Spleen (tissue), 11 donors: ENCODE data around the gene RPS4Y2. TPM values are rescaled to one million over a fixed set of nuclear protein-coding genes. Genes with fewer than 3 reads are reported as not detected.

Experiments used
- DNase-seq: peaks from one replicate; pipeline ENCODE4 v3.0.0-alpha.2; 2020
- H3K27ac ChIP-seq, 8 donors: fragments of 200-600 bp; sonication (generic) in 7 of 8; 1 replicate in 4 of 8; 2 replicates in 4 of 8; pipeline versions ENCODE4 v1.5.0 to v1.8.0; 2016 to 2021; ENCODE audit warnings: inconsistent platforms in 4 of 8, mild to moderate bottlenecking in 4 of 8, moderate library complexity in 1 of 8
- H3K27me3 ChIP-seq, 7 donors: fragments of 200-600 bp; sonication (generic) in 6 of 7; replicated peaks in 1 of 7; 1 replicate in 4 of 7; 2 replicates in 3 of 7; pipeline versions ENCODE4 v1.5.0 to v1.8.0; 2016 to 2021; ENCODE audit warnings: inconsistent platforms in 3 of 7, mild to moderate bottlenecking in 1 of 7
- H3K36me3 ChIP-seq, 6 donors: fragments of 200-600 bp; sonication (generic) in 5 of 6; 1 replicate in 4 of 6; 2 replicates in 2 of 6; pipeline versions ENCODE4 v1.5.0 to v1.8.0; 2016 to 2021; ENCODE audit warnings: inconsistent platforms in 2 of 6
- H3K4me1 ChIP-seq, 6 donors: fragments of 200-600 bp; sonication (generic) in 5 of 6; 1 replicate in 3 of 6; 2 replicates in 3 of 6; pipeline versions ENCODE4 v1.5.0 to v1.8.0; 2016 to 2021; ENCODE audit warnings: inconsistent platforms in 3 of 6
- H3K4me3 ChIP-seq, 8 donors: fragments of 200-600 bp; sonication (generic) in 7 of 8; 1 replicate in 4 of 8; 2 replicates in 4 of 8; pipeline versions ENCODE4 v1.5.0 to v1.8.0; 2016 to 2021; ENCODE audit warnings: inconsistent platforms in 4 of 8, mild to moderate bottlenecking in 4 of 8, moderate library complexity in 2 of 8
- H3K9me3 ChIP-seq, 8 donors: fragments of 200-600 bp; sonication (generic) in 7 of 8; 1 replicate in 4 of 8; 2 replicates in 4 of 8; pipeline versions ENCODE4 v1.5.0 to v1.8.0; 2016 to 2021; ENCODE audit warnings: inconsistent platforms in 4 of 8
- CTCF ChIP-seq, 11 experiments: fragments of 200-600 bp in 7 of 11; fragments of 450-650 bp in 4 of 11; sonication (generic) in 4 of 11; IDR thresholded peaks in 8 of 11; conservative IDR thresholded peaks in 3 of 11; 1 replicate in 7 of 11; 2 replicates in 4 of 11; pipeline versions ENCODE4 v1.4.0 to v1.8.0; 2016 to 2021; ENCODE audit warnings: antibody characterized with exemption in 11 of 11, inconsistent platforms in 4 of 11, mild to moderate bottlenecking in 1 of 11
- POLR2A ChIP-seq, 3 donors: fragments of 450-650 bp; IDR thresholded peaks; one replicate each; pipeline ENCODE4 v1.5.1; 2017; ENCODE audit warnings: antibody characterized with exemption in 3 of 3, mild to moderate bottlenecking in 1 of 3
- POLR2AphosphoS5 ChIP-seq, 3 donors: sonication (generic); formaldehyde crosslinking; IDR thresholded peaks; one replicate each; pipeline ENCODE4 v1.5.1; 2017; ENCODE audit warnings: antibody characterized with exemption in 3 of 3
- WGBS, 5 donors: extraction: QIAGEN DNeasy Blood & Tissue Kit in 3 of 5; methylation state at CpG; one replicate each; pipeline versions ENCODE4 v1.1.5 to v1.1.7; 2013 to 2018; 5-methylcytosine and 5-hydroxymethylcytosine counted together
- intact Hi-C: fragments of 100-400 bp; cut with DNase I; formaldehyde crosslinking; loops from one replicate; pipeline ENCODE4 v1.15.0; 2023; ENCODE audit warnings: low total_unique reads
- polyA plus RNA-seq, 3 donors: library from polyadenylated mRNA; stranded (reverse); fragments of 200-250 nt; gene quantifications; one replicate each; pipeline ENCODE4 v1.2.1, GENCODE V29; 2013
- total RNA-seq, 7 donors: library from RNA; depleted of rRNA in 3 of 7; stranded (reverse); fragments of >200 nt in 3 of 7; fragmentation: NEBNext Ultra II Directional in 4 of 7; extraction: Animal tissue kit (Norgen Biotek cat#: 25700) in 4 of 7; gene quantifications; one replicate each; pipeline versions ENCODE4 v1.1.0 to v1.2.1, GENCODE V29; 2016 to 2021
- donor health status: healthy with polysubstance abuse.
- donor health status: DM: no; HTN: no; CAD: no; lungs with moderate emphysema.
- donor health status: DM: no; HTN: no; CAD: no.
- donor health status: Bipolar disorder and iron deficiency.
- donor health status: healthy.
- donor health status: DM: no; HTN: no; CAD: no.
- donor health status: DM: yes; HTN: yes; CAD: no.

Gene RPS4Y2
- total and polyA plus RNA-seq, 10 donors: 0.16 to 0.85 TPM; not detected in 8

DNA sequence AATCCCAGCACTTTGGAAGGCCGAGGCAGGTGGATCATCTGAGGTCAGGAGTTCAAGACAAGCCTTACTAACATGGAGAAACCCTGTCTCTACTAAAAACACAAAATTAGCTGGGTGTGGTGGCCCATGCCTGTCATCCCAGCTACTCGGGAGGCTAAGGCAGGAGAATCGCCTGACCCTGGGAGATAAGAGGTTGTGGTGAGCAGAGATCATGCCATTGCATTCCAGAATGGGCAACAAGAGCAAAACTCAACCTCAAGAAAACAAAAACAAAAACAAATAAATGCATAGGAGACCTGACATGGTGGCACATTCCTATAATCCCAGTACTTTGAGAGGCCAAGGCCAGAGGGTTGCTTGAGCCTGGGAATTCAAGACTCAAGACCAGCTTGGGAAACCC is 16.1 kb upstream of the RPS4Y2 start:
- no peaks in the 10 kb centered on the region for H3K9me3 ChIP-seq
- WGBS, 5 donors: 81 to 84% (median 82%) methylated on average over 3 of the region's 3 CpGs; no CpG with 5 or more reads in 2 of the 5 donors
- DNase-seq: no peak
- H3K27me3 ChIP-seq: no peaks in the 10 kb centered on the region
- no peaks in the 10 kb centered on the region for H3K36me3 ChIP-seq
- peaks cover 0 to 7% (median 0%) of the 10 kb centered on the region in 6 donors for H3K4me1 ChIP-seq
- no peak overlapping the region for H3K27ac ChIP-seq
- intact Hi-C loops: no loop called here
- TF ChIP-seq POLR2AphosphoS5 (IDR thresholded peaks at IDR 0.05): no peak
- H3K4me3 ChIP-seq: no peak overlapping the region

DNA sequence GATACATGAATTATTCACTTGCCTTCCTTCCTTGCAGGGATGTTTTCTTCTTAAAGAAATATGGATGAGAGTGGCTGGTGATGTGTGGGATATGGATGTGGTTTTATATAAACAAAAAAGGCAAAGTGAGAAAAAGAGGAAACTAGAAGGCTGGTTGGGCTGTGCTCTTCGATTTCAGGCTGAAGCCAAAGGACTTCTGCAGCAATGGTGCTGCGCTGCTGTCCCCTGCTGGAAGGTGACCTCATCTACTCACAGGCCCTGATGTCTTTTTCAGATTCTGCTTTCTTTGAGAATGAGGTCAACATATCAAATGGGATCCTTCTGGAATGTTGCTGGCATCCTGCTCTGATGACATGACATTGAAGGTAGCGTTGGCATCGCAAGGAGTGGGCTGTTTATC is 15.3 kb upstream of the RPS4Y2 start:
- Histone ChIP-seq H3K4me1 (peaks cover 0 to 7% (median 0%) of the 10 kb centered on the region in 6 donors), H3K9me3 (no peaks in the 10 kb centered on the region), H3K36me3 (no peaks in the 10 kb centered on the region), H3K4me3 (no peak overlapping the region), H3K27me3 (no peaks in the 10 kb centered on the region), H3K27ac (no peak overlapping the region)
- WGBS, 5 donors: 44 to 61% (median 49%) methylated on average over 3 to 4 of the region's 4 CpGs; no CpG with 5 or more reads in 2 of the 5 donors
- no peak for DNase-seq
- TF ChIP-seq CTCF (IDR thresholded peaks at IDR 0.05 in 8 of 11, conservative IDR thresholded peaks at IDR 0.05 in 3 of 11): peak in 5 of 11 experiments; percentile 22 to 53 (median 46)
- no peak for TF ChIP-seq POLR2A (IDR thresholded peaks at IDR 0.05)
- intact Hi-C loops: no loop called here

DNA sequence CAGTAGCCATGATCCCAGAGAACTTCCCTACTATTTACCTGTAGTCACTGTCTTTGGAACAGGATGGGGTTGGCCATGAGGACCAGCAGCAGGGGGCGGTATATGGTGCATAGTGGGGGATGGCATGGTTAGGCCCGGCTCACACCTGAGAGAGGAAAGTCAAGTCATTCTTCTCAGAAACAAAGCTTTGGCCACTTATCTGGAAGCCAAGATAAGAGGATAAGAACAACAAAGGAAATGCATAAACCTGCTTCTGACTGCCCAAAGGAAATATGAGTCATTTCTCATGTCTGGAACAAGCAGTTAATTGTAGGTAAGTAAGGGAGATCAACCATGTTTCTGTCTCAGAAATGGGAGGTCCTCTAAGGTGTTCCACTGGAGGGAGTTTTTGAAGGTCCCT is 10.8 kb upstream of the RPS4Y2 start:
- TF ChIP-seq POLR2A (IDR thresholded peaks at IDR 0.05): no peak
- DNase-seq: no peak
- Histone ChIP-seq H3K36me3 (no peaks in the 10 kb centered on the region), H3K27me3 (no peaks in the 10 kb centered on the region), H3K27ac (no peak overlapping the region), H3K4me1 (peaks cover 0 to 12% (median 0%) of the 10 kb centered on the region in 6 donors), H3K9me3 (no peaks in the 10 kb centered on the region), H3K4me3 (no peak overlapping the region)
- 38 to 44% methylated on average over 2 of the region's 2 CpGs; no CpG with 5 or more reads in 3 of the 5 donors for WGBS, 5 donors
- intact Hi-C loops: no loop called here

DNA sequence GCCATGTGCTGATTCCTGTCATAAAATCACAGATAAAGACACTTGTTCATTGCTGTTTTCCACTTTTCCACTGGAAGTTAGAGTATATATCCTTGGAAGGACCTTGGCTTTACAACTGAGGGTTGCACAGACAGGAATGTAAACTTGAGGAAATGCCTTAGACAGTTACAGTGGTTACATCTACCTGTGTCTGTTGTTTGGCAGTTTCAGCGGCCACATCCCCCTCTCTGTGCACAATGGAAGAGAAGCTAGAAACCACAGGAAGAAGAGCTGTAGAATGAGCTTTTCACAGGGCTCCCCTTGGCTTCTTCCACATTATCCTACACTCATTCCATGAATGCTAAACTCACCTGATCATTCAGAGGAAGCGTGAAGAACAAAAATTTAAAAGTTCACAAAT is 9.0 kb upstream of the RPS4Y2 start:
- Histone ChIP-seq H3K36me3 (no peaks in the 10 kb centered on the region), H3K4me3 (no peak overlapping the region), H3K27ac (no peak overlapping the region), H3K27me3 (no peaks in the 10 kb centered on the region), H3K9me3 (no peaks in the 10 kb centered on the region), H3K4me1 (peaks cover 0 to 12% (median 0%) of the 10 kb centered on the region in 6 donors)
- no peak for DNase-seq
- TF ChIP-seq POLR2AphosphoS5 (IDR thresholded peaks at IDR 0.05) (no peak), CTCF (IDR thresholded peaks at IDR 0.05 in 8 of 11, conservative IDR thresholded peaks at IDR 0.05 in 3 of 11) (no peak), POLR2A (IDR thresholded peaks at IDR 0.05) (no peak)
- intact Hi-C loops: no loop called here
- WGBS, 5 donors: 53 to 67% (median 58%) methylated on average over 2 of the region's 2 CpGs; no CpG with 5 or more reads in 2 of the 5 donors

DNA sequence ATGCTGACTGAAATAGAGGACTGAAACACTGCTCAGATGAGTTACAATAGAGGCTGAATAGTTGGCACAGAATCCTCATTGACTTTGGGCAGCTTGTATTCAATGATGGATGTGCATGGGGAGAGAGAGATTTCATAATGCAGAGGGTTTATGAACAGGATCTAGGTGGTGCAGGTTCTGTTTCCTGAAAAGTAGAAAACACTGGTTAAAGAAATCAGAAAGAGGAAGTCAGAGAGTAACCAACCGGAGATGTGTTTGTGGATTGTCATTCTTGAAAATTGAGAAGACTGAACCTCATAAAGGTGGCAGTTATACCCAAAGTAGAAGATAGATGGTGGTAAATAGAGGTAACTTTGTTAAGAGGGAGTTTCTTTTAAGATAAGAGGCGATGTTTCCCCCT is 8.0 kb downstream of the RPS4Y2 start:
- Histone ChIP-seq H3K36me3 (no peaks in the 10 kb centered on the region), H3K27ac (peak overlapping the region in 3 of 8 donors; percentile 13 to 48 (median 31)), H3K9me3 (no peaks in the 10 kb centered on the region), H3K27me3 (no peaks in the 10 kb centered on the region), H3K4me1 (peaks cover 0 to 9% (median 0%) of the 10 kb centered on the region in 6 donors), H3K4me3 (no peak overlapping the region)
- WGBS, 5 donors: 7 to 17% (median 15%) methylated on average over 2 of the region's 2 CpGs; no CpG with 5 or more reads in 2 of the 5 donors
- no peak for TF ChIP-seq POLR2AphosphoS5 (IDR thresholded peaks at IDR 0.05)
- peak in 5 of 11 experiments; percentile 17 to 41 (median 27) for TF ChIP-seq CTCF (IDR thresholded peaks at IDR 0.05 in 8 of 11, conservative IDR thresholded peaks at IDR 0.05 in 3 of 11)
- DNase-seq: no peak
- intact Hi-C loops: no loop called here
